ENCODE results near the gene CUL9.

CUL9 gene

DNA sequence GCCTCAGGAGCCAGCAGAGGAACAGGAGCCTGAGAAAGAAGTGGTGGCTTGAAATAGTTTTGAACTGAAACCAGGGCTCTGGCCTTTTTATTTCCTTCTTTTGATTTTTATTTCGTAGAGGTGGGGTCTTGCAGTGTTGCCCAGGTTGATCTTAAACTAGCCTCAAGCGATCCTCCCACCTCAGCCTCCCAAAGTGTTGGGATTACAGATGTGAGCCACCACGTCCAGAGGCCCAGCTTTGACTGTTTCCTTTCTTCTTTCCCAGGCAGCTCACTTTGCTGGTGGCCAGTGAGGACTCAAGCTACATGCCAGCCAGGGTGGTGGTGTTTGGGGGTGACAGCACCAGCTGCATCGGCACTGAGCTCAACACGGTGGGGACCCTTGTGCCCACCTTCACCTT is 20.5 kb downstream of the CUL9 start:
- no peak for DNase-seq

DNA sequence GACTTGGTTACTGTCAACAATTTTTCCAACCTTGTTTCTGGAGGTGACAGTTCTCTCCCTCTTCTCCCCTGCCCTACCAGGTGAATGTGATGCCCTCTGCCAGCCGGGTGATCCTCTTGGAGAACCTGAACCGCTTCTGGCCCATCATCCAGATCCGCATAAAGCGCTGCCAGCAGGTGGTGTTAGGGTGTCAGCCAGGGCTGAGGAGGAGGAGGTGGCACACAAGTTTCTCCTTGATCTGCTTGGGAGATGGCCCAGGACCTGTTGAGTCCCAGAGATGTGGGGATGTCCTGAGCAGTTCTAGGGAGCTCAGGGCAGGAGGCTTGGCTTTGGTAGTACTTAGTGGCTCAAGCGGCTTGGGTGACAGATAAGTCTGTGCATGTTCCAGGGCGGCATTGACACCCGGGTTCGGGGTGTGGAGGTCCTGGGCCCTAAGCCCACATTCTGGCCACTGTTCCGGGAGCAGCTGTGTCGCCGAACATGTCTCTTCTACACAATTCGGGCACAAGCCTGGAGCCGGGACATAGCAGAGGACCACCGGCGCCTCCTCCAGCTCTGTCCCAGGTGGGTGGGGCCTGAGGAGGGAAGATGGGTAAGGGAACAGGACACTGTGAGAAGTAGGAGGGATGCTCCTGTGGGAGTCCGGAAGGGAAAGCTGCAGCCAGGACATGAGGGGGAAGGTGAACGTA is 21.2 kb downstream of the CUL9 start:
- no peak for DNase-seq

DNA sequence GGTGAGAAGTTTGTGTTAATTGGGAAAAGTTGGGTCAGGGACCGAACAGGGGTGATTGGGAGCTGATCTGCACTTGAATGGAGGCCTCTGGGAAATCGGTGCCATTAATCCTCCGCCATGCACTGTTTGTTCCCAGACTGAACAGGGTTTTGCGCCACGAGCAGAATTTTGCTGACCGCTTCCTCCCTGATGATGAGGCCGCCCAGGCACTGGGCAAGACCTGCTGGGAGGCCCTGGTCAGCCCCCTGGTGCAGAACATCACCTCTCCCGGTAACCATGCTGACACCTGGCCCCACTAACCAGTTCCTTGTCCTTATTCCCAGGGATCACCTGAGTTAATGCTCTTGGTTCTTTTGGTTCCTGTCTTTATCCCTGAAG is 21.7 kb downstream of the CUL9 start:
- no peak for DNase-seq

DNA sequence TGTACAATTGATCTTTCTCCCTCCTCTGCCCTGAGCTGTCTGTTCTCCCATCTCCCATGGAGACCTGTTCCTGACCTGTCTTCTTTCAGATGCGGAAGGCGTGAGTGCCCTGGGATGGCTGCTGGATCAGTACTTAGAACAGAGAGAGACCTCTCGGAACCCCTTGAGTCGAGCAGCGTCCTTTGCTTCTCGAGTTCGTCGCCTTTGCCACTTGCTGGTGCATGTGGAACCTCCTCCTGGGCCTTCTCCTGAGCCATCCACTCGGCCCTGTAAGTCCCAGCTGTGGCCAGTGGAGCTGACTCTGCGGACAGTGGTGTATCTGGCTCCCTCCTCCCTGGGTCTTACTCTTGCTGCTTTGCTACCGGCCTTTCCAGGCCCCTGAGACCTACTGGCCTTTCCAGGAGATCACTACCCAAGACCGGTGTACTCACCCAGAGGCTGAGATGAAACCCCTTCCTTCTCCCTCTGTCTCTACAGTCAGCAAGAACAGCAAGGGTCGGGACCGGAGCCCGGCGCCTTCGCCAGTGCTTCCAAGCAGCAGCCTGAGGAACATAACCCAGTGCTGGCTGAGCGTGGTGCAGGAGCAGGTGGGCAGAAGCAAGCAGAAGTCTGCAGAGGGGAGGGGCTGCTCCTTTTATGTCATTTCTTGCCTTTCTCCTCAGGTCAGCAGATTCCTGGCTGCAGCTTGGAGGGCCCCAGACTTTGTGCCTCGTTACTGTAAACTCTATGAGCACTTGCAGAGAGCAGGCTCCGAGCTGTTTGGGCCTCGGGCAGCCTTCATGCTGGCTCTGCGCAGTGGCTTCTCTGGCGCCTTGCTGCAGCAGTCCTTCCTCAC is 22.5 kb downstream of the CUL9 start:
- no peak for DNase-seq

DNA sequence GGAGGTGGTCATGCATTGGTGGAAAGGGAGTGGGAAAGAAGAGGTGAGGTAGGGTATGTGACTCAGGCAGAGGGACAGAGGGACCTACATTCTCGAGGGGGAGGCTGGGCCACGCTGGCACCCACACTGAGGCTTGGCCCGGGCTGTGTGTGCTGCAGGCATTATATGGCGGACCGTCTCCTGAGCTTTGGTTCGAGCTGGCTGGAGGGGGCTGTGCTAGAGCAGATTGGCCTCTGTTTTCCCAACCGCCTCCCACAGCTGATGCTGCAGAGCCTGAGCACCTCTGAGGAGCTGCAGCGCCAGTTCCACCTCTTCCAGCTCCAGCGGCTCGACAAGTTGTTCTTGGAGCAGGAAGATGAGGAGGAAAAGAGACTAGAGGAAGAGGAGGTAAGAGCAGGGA is 23.9 kb downstream of the CUL9 start:
- no peak for DNase-seq

DNA sequence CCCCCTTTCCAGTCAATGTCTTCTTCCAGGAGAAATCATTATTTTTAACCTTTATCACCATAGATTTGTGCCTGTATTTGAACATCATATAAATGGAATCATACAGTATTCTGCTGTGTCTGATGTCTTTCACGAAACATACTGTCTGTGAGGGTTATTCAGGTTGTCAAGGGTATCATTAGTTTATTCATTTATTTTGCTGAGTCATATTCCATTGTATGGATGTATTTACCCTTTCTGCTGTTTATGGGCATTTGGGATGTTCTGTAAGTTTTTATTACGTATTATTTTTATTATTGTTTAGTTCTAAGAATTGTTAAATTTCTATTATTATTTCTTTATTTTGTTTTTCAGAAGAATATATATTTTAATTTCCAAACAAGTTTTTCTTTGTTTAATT is 25.3 kb downstream of the CUL9 start:
- DNase-seq, result no peak

DNA sequence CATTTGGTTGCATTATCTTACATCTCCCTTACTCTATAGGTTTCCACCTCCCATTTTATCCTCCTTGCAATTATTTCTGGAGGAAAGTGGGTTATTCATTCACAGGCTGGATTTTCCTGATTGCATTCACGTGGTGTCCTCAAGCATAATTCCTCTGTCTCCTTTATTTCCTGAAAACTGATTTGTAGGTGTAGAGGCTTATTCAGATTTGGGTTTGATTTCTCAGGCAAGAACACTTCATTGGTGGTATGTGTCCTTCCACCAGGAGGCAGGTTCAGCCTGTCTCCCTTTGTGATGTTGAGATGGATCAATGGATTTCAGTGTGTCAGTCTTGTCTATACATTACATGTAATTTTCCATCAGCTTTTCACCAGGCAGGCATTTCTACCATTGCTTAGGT is 30.0 kb downstream of the CUL9 start:
- no peak for DNase-seq

DNA sequence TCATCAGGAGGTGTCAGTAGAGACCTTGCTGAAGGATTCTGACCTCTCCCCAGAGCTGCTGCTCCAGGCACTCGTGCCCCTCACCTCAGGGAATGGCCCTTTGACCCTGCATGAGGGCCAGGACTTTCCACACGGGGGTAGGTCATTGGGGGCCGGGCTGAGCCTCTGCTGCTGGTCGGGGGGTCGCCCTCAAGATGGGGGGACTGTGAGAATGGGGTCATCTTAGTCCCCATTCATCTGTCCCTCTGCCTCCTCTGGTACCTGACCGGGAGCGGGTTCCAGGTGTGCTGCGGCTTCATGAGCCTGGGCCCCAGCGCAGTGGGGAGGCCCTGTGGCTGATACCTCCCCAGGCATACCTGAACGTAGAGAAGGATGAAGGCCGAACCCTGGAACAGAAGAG is 31.4 kb downstream of the CUL9 start:
- DNase-seq, result no peak

DNA sequence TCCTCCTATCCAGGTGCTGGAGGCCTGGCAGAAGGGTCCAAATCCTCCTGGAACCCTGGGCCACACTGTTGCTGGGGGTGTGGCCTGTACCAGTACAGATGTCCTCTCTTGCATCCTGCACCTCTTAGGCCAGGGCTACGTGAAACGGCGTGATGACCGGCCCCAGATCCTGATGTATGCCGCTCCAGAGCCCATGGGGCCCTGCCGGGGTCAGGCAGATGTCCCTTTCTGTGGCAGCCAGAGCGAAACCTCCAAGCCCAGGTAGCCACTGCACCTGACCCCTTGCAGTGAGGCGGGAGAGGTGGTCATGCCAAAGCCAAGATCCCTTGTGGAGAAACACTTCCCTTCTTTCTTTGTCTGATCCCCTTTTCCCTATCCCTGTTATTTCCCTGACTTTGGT is 33.1 kb downstream of the CUL9 start:
- no peak for DNase-seq

DNA sequence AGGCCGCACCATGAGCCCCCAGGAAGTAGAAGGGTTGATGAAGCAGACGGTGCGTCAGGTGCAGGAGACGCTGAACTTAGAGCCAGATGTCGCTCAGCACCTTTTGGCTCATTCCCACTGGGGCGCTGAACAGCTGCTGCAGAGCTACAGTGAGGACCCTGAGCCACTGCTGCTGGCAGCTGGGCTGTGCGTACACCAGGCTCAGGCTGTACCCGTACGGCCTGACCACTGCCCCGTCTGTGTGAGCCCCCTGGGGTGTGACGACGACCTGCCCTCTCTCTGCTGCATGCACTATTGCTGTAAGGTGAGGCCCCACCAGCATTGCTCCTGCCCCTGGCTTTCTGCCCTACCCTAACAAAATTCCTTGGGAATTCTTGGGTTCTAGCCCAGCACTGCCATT is 34.2 kb downstream of the CUL9 start:
- DNase-seq, result no peak

DNA sequence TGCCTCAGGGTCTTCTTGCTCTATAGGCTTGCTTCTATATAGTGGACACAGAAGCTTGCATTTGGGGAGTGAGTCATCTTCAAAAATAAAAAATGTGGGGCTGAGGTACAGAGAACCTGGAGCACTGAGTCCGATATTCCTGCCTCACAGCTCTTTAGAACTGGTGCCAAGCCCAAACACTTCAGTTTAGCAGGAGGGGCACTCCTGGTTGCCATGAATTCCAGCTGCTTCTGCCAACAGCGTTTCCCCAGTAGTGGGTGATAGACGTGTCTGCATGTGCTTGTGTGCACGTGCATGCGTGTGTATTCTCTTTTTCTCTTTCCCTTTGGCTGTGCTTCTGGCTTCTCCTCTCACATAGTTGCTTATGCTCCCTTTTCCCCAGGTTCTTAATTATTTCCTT is 35.4 kb downstream of the CUL9 start:
- peak; percentile 21 for DNase-seq

DNA sequence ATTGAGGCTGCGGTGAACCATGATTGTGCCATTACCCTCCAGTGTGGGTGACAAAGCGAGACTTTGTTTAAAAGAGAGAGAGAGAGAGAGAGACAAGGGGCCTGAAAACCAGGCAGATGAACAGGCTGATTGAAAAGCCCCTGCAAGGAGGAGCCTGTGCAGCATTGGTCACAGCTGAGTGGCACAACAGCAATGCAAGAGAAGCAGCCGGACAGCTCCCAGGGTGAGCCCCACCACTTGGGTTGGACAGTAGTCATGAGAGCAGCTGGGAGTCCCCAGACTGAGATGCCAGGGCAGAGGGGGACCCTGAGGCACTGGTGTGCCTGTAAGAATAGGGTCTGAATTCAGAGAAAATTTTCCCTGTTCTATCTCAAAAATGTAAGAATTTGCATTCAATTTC is 37.1 kb downstream of the CUL9 start:
- DNase-seq, result no peak

DNA sequence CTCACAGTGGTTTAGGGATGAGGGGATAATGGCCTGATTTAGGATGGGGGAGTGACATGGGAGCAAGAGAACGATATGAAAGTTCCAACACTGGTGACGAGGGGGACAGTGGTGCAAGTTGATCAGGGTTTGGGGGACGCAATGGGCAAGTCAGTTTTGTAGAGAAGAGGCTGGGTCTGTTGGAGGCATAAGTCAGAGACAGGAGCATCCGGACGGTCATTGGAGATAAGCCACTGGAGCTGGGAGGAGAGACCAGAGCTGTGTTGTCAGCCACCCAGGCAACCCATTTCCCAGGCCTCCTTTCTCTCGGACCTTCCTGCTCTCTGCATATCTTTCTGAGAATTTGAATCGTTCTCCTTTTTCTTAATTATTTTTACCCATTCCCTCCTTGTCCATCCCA is 37.8 kb downstream of the CUL9 start:
- no peak for DNase-seq

DNA sequence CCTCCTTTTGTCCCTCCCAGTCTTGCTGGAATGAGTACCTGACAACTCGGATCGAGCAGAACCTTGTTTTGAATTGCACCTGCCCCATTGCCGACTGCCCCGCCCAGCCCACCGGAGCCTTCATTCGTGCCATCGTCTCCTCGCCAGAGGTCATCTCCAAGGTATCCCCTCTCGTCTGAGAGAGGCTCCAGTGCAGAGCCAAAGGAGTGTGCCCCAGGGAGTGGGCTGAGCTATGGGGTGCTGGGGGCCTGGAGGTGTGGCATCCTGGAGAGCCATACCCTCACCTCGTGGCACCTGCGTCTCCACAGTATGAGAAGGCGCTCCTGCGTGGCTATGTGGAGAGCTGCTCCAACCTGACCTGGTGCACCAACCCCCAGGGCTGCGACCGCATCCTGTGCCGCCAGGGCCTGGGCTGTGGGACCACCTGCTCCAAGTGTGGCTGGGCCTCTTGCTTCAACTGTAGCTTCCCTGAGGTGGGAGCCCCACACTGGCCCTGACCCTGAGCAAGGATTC is 38.5 kb downstream of the CUL9 start:
- no peak for DNase-seq

DNA sequence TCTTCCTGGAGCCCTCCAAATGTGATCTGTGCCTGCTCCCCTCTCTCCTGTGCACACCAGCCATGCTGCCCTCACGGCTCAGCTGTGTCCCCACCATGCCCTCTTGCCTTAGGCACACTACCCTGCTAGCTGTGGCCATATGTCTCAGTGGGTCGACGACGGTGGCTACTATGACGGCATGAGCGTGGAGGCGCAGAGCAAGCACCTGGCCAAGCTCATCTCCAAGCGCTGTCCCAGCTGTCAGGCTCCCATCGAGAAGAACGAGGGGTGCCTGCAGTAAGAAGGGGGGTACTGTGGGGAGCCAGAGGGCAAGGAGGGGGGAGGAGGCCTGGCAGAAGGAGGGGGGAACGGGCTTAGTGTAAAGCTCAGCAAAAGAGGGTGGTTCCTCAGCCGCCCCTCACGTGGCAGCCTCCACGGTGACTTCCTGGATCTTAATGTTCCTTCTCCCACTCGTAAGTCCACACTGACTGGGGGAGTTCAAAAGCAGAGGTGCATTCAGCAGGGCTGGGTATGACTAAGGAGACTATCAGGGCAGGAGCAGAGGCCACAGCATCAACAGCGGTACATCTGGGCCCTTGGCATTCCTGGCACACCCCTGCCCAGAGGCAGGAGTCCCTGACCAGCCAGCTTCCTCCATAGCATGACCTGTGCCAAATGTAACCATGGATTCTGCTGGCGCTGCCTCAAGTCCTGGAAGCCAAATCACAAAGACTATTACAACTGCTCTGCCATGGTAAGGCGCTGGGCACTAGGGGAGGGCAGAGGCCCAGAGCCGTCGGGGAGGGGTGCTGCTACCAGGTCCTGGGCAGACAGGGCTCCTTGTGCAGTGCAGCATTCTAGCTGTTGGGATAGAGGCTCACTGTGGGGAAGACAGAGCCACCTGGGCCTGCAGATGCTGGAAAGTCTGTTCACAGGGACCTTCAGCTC is 39.3 kb downstream of the CUL9 start:
- DNase-seq, result no peak

DNA sequence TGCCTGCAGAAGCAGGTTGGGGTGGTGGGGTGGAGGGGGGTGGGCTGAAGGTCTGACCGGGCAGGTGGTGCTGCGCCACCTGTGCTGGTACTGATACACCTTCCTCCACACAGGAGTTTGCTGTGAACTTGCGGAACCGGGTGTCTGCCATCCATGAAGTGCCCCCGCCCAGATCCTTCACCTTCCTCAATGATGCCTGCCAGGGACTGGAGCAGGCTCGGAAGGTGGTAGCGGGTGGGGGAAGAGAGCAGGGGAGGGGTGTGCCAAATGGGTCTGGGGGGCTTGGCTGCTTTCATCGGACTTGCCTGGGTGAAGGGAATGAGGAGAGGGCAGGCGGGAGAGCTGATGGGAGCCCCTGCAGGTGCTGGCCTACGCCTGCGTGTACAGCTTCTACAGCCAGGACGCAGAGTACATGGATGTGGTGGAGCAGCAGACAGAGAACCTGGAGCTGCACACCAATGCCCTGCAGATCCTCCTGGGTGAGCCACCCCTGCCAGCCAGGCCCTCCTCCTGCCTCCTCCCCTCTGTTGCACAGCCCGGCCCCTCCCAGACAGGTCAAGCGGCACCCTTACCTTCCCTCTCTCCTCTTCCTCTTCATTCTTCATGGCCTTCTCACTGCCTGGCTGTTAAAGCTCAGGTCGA is 40.5 kb downstream of the CUL9 start:
- no peak for DNase-seq

DNA sequence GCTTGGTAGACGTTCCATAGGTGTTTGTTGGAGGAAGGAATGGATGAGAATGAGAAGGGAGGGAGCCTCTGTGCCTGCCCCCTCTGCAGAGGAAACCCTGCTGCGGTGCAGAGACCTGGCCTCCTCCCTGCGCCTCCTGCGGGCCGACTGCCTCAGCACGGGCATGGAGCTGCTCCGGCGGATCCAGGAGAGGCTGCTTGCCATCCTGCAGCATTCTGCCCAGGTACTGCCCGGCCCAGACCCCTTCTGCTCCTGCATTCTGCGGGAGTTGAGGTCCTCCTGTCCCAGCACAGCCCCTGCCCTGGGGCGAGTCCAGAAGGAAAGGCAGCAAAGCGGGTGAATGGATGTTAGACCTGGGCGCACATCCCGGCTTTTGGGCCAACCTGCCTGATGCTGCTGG is 41.2 kb downstream of the CUL9 start:
- no peak for DNase-seq

DNA sequence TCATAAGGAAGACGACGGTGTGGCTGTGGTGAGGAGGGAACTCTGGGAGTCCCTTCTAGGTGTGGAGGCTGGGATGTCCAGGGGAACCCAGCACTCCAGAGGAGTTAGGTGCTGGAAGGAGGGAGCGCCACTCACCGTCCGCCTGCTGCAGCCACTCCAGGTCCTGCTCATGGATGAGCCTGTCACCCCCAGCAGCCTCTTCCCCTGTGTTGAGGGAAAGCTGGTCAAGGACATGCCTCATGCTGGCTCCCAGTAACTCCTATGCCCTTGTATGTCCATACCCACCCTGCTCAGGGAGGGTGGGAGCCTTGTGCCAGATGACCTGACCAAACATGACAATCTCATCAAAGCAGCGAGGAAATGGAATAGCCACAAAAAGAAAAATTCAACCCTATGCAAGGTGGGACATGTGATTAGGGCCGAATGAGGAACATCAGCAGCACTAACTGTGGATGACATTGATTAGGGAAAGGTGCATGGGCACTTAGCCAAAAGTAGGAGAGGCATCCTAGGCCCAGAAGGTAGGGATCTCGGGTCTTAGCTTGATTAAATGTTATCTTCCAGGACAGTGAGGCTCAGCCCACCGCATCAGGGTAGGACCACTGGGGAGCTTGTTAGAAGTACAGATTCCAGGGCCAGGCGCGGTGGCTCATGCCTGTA is 44.3 kb downstream of the CUL9 start:
- no peak for DNase-seq

DNA sequence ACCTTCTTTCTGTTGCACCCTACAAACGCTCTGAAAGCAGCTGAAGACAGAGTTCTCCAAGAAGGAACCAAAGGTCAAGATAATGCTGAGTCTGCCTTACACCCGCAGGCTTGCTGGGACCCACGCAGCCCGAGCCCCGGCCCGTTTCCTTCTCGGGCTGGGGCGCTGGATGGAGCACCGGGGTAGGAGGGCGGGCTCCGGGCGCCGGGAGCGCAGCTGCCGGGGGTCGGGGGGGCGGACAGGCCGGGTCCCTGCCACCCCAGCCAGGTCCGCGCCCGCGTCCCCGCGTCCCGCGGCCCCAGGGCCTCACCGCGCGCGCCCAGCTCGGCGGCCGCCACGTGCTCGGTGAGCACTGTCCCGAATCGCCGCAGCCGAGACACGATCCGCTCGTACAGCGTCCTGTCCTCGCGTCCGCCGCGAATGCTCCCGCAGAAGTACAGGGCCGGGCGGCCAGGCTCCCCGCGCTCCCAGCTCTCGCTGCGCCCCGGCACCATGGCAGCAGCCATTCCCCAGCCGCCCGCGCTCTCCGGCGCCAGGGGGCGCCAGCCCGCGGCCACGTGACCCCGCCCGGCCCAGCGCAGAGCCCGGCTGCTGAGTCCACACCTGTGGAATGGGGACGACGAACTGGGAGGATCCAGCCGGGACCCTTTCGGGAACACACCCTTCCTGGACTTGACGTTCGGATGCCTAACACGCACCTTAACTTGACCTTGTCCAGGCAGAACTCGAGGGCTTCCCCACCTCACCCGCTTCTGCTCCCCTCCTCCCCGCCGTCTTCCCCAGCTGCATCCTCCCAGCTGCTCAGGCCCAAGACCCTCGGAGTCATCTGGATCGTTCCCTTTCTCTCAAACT is 47.2 kb downstream of the CUL9 start, which contains the start of gene DNPH1:
Gene DNPH1, minus strand, starts transcription at position 531 of the 852 bp plus-strand sequence. Its CDS starts 25 bp downstream, at position 506.
- peak; percentile 57 for DNase-seq

DNA sequence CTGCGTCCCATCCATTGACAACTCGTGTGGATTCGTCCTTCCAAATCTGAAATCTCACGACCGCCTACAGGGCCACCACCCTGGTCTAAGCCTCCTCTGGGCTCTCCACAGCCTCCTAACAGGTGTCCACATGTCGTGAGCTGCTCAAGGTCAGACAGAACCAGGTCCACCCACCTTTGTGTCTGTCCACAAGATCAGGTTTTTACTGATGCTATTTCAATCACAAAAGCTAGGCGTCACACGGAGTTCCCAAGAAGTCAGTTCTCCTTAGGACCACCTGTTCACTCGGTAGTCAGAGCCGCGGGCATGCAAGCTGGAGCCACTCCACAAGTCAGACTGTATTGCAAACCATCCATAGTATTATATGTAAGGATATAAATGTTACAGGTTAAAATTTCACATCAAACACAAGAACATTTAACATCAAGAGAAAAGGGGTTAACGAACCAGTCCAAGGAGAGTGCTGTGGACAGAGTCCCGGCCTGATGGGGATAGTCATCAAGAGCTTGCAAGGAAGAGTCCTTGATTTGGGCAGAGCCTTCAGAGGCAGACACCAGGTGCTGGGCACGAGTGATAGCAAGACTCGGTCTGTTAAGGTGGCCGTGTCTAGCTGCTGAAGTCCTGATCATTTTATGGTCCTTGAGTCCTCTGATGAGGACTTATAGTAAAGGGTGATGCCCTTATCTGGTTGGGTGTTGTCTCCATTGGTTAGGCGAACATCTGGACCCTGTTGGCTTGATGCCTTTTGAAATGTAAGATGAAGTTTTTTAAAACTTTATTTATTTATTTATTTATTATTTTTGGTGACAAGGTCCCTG is 48.0 kb downstream of the CUL9 start:
- DNase-seq, result no peak

Data from NCI-H1105 treated with DMSO at 0.1 percent for 48 hours (cell line).